C1 segment of cervical spinal cord (tissue), 14 donors: ENCODE measurements around the gene CCDC88C.
A peak's percentile ranks its signal among the peaks of the same experiment; 100 is the strongest.

Experiments used
- DNase-seq, 14 donors: peaks; one replicate each; lab custom pipeline; 2025; lab: John Stamatoyannopoulos, UW

The CCDC88C gene

DNA sequence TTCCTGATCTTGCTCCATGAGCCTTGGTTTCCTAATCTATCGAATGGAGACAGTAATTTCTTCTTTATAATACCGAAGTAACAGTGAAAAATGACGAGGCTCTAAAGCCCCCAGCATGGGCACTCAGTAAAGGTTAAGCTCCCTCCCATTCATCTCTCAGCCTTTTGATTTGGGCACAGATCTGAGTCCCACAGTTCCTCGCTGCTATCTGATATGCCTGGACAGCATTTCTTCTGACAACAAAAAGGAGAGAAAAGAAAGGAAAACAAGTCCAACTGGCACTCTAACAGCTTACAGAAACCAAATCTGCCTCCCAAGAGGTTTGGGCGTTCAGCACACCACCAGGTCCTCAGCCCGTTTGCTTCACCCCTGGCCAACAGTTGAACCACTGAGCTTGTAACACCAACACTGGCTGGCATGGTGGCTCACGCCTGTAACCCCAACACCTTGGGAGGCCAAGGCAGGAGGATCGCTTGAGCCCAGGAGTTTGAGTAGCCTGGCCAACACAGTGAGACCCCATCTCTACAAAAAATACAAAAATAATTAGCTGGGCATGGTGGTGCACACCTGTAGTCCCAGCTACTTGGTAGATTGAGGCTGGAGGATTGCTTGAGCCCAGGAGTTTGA lies 19.5 kb downstream of the CCDC88C start:
- DNase-seq: no peak

- DNase-seq: no peak
These were observed 20.4 kb downstream of the CCDC88C start for GRCh38 chr14:91396959-91397815.

DNA sequence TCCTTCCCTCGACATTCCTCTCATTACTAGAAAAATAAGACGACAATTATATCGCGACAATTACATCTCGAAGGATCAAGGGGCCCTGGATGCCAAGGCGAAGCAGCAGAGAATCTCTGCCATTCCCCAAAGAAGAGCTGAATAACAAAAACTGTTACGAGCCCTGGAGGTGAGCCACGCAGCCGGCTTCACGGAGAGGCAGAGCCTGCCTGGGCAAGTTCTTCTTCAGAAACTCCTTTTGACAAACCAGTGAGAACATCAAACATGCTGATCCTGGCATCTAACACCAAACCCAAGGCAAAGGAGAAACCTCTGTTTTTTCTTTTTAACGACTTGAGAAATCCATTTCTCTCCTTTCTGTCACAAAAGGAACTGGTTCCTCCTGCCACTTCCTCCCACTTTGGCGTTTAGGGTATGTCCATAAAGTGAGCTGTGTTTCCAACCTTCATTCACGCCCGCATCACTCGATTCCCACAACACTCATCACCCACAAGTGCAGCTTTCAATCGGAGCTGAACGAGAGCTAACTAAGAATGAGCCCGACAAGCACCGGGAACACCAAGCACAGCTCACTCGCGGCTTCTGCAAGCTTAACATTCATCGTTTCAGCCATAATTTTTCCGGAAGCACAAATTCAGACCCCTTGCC lies 21.5 kb downstream of the CCDC88C start:
- no peak for DNase-seq

GRCh38 chr14:91395466-91395865 lies 22.2 kb downstream of the CCDC88C start:
- no peak for DNase-seq

DNA sequence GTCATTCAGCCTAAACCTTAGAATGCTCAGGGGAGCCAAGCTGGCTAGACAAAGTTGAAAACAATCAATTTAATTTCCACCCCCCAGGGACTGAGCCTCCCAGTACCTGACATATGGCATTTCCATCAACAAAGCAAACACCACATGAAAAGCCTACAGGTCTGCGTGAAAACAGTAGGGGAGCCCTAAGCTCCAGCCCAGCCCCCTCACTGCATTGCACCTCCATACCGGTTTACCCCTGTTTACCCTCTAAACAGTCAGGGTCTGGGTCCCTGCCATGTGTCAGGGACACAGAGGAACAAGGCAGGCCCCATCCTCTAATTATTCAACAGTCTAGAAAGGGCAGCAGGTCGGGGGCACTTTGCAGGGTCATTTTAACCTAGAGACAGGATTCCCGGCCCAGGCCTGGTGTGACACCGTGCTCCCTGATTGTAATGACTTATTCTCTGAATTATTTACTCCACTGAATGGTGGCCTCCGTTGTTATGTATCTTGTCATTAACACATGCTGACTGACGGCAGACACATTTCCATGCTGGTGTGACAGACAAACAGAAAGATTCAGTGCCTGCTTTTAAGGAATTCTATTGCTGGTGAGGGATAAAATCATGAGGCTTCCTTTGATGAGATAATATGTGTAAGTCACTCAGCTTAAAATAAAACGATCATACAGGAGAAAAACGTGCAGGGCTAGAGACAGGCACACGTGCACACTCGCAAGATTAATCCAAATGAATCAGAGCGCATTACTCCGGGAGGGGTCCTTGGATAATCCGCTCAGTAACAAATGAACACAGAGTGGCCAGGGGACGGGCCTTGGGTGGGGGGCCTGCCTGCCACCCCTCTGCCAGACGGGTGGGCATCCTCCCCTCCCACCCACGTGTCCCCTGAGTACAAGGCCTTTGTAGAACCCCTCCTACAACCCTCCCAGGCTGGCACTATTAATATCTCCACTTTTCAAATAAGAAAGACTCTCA lies 23.2 kb downstream of the CCDC88C start:
- no peak for DNase-seq

- DNase-seq: no peak
These were observed 24.9 kb downstream of the CCDC88C start for GRCh38 chr14:91392623-91393303.

DNA sequence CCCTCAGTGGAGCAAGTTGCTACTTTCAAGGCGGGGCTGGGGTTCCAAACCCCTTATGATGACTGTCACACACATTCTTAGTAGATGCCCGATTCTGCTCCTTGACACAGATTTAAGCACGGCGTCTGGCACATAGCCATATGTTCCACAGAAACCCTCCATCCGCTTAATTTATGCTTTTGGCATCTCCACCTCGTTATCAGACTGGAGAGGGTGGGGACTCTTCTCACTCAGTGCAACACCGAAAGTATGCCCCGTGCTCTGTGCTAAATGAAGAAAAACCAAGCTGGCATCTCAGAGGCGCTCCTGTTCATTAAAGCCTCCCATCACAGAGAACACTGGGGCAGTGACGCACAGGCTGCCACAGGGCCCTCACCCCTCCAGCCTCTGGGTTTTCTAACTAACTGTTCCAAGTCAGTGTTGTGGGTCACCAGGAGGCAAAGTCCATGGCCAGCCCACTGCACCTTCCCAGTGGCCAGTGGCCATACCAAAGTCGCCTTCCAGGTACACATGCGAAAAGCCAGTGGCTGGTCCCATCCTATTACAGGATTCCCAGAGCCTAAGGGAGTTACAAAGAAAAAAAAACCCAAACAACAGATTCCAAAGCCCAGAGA lies 27.3 kb downstream of the CCDC88C start:
- DNase-seq: peak in 1 of 14 donors; percentile 5

DNA sequence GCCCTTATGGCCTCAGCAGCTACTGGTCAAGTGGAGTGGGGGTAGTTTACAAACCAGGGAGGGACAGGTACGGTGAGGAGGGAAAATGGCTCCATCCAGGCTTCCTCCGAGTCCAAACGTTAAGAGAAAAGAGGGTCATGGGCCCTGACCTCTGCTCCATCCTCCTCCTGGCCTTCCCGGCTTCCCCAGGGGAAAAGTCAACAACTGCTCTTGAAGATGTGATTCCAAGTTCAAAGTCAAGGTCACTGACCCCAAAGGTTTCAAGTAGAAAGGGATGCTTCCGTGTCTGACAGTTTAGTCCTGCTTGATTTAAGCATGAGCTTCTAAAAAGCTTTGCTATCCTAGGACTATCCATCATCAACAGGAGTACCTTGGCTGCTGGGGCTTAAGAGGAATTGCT lies 28.5 kb downstream of the CCDC88C start:
- no peak for DNase-seq

- no peak for DNase-seq
These were observed 29.1 kb downstream of the CCDC88C start for GRCh38 chr14:91388551-91388975.

- DNase-seq: no peak
These were observed 29.7 kb downstream of the CCDC88C start for GRCh38 chr14:91387951-91388381.

- no peak for DNase-seq
These were observed 30.3 kb downstream of the CCDC88C start for GRCh38 chr14:91387169-91387835.

GRCh38 chr14:91385697-91386096 lies 31.9 kb downstream of the CCDC88C start:
- no peak for DNase-seq

GRCh38 chr14:91385224-91385623 lies 32.4 kb downstream of the CCDC88C start:
- no peak for DNase-seq

GRCh38 chr14:91383439-91383838 lies 34.2 kb downstream of the CCDC88C start:
- no peak for DNase-seq

DNA sequence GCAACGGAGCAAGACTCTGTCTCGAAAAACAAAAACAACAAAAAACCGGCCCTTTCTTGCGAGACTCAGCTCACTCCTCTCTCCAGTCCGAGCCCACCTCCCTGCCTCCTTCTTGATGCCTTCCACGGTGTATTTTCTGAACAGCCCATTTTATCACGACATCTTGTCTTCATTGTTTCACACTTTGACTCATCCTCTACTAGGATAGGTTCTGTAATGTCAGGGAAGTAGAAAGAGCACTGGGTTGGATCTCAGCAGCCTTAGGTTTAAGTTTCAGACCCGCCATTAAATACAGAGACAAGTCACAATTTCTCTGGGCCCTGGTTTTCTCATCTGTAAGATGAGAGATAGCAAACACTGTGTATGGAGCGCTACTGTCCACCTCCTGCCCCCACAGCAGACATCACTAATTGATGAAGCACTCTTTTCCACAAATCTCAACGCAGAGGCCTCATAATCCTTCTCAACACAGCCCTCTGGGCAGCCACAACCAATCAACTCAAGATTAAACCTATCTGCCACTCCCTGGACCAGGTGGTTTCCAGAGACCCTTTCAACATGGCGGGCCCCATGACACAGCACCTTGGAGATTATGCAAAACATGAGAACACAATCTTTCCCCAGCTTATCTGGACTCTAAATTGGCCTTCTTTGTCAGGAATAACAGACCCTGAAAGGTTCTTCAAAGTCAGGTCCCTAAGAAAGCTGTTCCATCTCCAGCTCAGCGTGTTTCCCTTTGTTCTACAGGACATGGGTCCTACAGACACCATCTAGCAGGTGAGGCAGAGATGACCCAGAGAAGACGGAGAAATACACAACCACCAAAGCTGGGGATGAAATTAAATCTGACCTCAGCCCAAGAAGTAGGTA lies 35.6 kb downstream of the CCDC88C start:
- DNase-seq: no peak

DNA sequence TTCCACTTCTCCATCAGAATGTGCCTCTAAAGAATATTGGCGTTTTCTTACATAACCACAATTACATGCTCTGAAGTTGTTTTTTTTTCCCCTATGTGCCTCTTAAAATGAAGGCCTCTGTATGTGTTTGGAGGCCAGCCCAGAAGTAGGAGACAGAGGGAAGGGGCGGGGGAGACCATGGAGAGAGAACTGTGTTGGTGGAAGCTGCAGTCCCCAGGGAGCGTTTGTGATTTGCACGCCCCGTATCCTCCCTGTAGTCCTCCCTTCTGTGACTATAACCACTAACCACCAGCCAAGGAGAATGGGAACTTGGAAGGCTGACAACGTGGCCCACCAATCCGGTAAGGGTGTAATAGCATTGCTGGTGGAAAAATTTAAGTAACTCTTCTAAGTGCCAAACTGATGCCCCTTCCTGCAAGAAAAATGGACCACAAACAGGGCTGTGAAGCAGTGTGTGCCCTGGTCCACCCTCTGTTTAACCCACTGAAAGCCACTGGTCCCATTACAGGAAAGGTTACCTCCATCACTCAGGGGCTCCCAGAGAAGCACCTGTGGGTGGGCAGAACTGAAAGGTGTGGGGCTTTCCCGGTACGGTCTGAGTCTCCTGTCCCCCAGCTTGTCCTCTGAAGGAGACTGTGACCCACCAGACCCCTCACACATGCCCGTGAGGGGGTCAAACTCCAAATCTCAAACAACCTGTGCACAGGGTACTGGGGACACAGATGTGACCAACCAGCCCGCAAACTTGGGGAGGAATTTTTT lies 36.8 kb downstream of the CCDC88C start:
- peak in 2 of 14 donors; percentile 14 to 25 for DNase-seq

GRCh38 chr14:91380123-91380522 lies 37.5 kb downstream of the CCDC88C start:
- DNase-seq: no peak

DNA sequence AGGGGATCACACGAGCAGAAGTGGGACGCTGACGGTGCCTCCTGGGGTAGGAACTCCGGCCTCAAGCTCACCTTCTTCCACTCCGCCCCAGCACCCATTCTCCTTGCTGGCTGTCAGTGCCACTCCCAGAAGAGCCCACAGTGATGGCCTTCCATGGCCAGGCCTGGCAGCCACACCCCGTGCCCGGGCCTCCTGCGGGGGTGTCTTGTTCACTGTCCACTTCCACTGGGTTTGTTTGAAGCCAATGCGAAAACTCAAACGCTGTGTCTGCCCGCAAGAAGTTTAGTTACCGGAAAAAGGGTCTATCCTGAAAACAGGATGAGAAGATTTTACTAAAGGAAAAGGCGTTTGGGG lies 38.1 kb downstream of the CCDC88C start:
- no peak for DNase-seq
